HCT116 (cell line): ENCODE results near the gene GRM3. TPM values are rescaled to one million over a fixed set of nuclear protein-coding genes. Genes with fewer than 3 reads are reported as not detected.

Experiments used
- ATAC-seq: fragments of 200-7000 bp; cut with Tn5 transposase; 2 replicates; pipeline ENCODE4 v1.9.1; 2020; ENCODE audit warnings: mild to moderate bottlenecking, moderate library complexity
- BruUV-seq: library from RNA; stranded (reverse); fragments of 400-500 nt; replicated peaks from 2 replicates; lab custom pipeline; 2021; lab: Mats Ljungman, UMichigan
- CTCF ChIA-PET: fragments of 300-600 bp; sonication (Branson Sonifier 250); formaldehyde crosslinking; loops from one replicate; lab custom pipeline; 2021; ENCODE audit warnings: antibody characterized with exemption; lab: Charles Lee
- POLR2A ChIA-PET: fragments of 300-600, 350-600 bp; sonication (Branson Sonifier 250); formaldehyde crosslinking; loops from one replicate; lab custom pipeline; 2021; ENCODE audit warnings: antibody characterized with exemption; lab: Charles Lee
- RAD21 ChIA-PET, 2 experiments: fragments of 300-600 bp; sonication (Branson Sonifier 250); formaldehyde crosslinking; loops; one replicate each; lab custom pipeline; 2023; ENCODE audit warnings: low total read pairs in 2 of 2; ENCODE audit not compliant: uncharacterized antibody in 2 of 2, unreplicated experiment in 2 of 2, low non-redundant PET in 1 of 2; lab: Charles Lee
- DNase-seq: peaks from one replicate; pipeline ENCODE4 v3.0.0-alpha.2; 2010; ENCODE audit warnings: low read depth, low spot score
- H2AFZ ChIP-seq: fragments of 200-600 bp; shearing (Covaris generic), sonication (generic); 2 replicates; pipeline ENCODE4 v1.6.1; 2017; ENCODE audit warnings: low read depth, mixed run types, mixed read lengths, antibody characterized with exemption, low read length; ENCODE audit not compliant: poor library complexity, severe bottlenecking
- H3K27ac ChIP-seq: 2 replicates; pipeline ENCODE4 v1.5.1; 2012; ENCODE audit warnings: low read depth, low read length
- H3K27me3 ChIP-seq: fragments of 200-600 bp; sonication (generic); 2 replicates; pipeline ENCODE4 v1.6.1; 2016; ENCODE audit warnings: mixed run types, low read length, mixed read lengths; ENCODE audit not compliant: insufficient read depth
- H3K36me3 ChIP-seq, 2 experiments: fragments of 200-500 bp in 1 of 2; fragments of 200-600 bp in 1 of 2; sonication (Bioruptor generic) in 1 of 2; sonication (generic) in 1 of 2; 2 replicates each; pipeline versions ENCODE4 v1.5.1 to v1.6.1; 2014 to 2016; ENCODE audit warnings: low read length in 2 of 2, inconsistent platforms in 1 of 2, mixed read lengths in 1 of 2, mixed run types in 1 of 2; ENCODE audit not compliant: insufficient read depth in 2 of 2, control insufficient read depth in 1 of 2
- H3K4me1 ChIP-seq, 2 experiments: fragments of 200-600 bp in 1 of 2; sonication (generic) in 1 of 2; 2 replicates each; pipeline versions ENCODE4 v1.5.1 to v1.6.1; 2012 to 2017; ENCODE audit warnings: low read length in 2 of 2, inconsistent platforms in 1 of 2, mild to moderate bottlenecking in 1 of 2, mixed read lengths in 1 of 2, mixed run types in 1 of 2, moderate library complexity in 1 of 2; ENCODE audit not compliant: insufficient read depth in 2 of 2, control insufficient read depth in 1 of 2
- H3K4me2 ChIP-seq: fragments of 200-600 bp; sonication (generic); 2 replicates; pipeline ENCODE4 v1.6.1; 2017; ENCODE audit warnings: mixed run types, low read length, mixed read lengths
- H3K4me3 ChIP-seq, 2 experiments: fragments of 200-600 bp in 1 of 2; sonication (generic) in 1 of 2; replicated peaks in 1 of 2; 2 replicates each; pipeline ENCODE4 v1.5.1; 2011 to 2016; ENCODE audit warnings: low read length in 2 of 2, control low read depth in 1 of 2, low read depth in 1 of 2, mild to moderate bottlenecking in 1 of 2, mixed read lengths in 1 of 2, mixed run types in 1 of 2
- H3K79me2 ChIP-seq: fragments of 200-600 bp; sonication (generic); 2 replicates; pipeline ENCODE4 v1.6.1; 2017; ENCODE audit warnings: mild to moderate bottlenecking, mixed run types, low read length, moderate library complexity, mixed read lengths; ENCODE audit not compliant: insufficient read depth
- H3K9ac ChIP-seq: fragments of 200-600 bp; sonication (generic); 2 replicates; pipeline ENCODE4 v1.6.1; 2016; ENCODE audit warnings: low read length, mixed read lengths
- H3K9me2 ChIP-seq: fragments of 200-600 bp; sonication (generic), shearing (Covaris generic); 2 replicates; pipeline ENCODE4 v1.6.1; 2017; ENCODE audit warnings: mixed run types, mild to moderate bottlenecking, moderate library complexity; ENCODE audit not compliant: insufficient read depth
- H3K9me3 ChIP-seq, 2 experiments: fragments of 200-500 bp in 1 of 2; fragments of 200-600 bp in 1 of 2; sonication (Bioruptor generic) in 1 of 2; sonication (generic) in 1 of 2; 2 replicates each; pipeline ENCODE4 v1.6.1; 2014 to 2017; ENCODE audit warnings: low read length in 2 of 2, mixed read lengths in 2 of 2, inconsistent platforms in 1 of 2, low read depth in 1 of 2, mild to moderate bottlenecking in 1 of 2, mixed run types in 1 of 2, moderate library complexity in 1 of 2; ENCODE audit not compliant: control insufficient read depth in 1 of 2, insufficient read depth in 1 of 2
- H4K20me1 ChIP-seq: fragments of 200-600 bp; sonication (generic), shearing (Covaris generic); 2 replicates; pipeline ENCODE4 v1.6.1; 2017; ENCODE audit warnings: mixed run types, mild to moderate bottlenecking, moderate library complexity; ENCODE audit not compliant: insufficient read depth
- ATF3 ChIP-seq: IDR thresholded peaks from 2 replicates; pipeline ENCODE4 v1.6.1; 2012
- CTCF ChIP-seq, 3 experiments: fragments of 200-600 bp in 1 of 3; sonication (generic) in 1 of 3; IDR thresholded peaks in 2 of 3; conservative IDR thresholded peaks in 1 of 3; 2 replicates each; pipeline ENCODE4 v1.5.1; 2012 to 2017; ENCODE audit warnings: low read depth in 2 of 3, low read length in 2 of 3, antibody characterized with exemption in 1 of 3, borderline replicate concordance in 1 of 3, control low read depth in 1 of 3, mild to moderate bottlenecking in 1 of 3, mixed read lengths in 1 of 3, mixed run types in 1 of 3, moderate library complexity in 1 of 3; ENCODE audit not compliant: insufficient read depth in 1 of 3
- ELF1 ChIP-seq: IDR thresholded peaks from 2 replicates; pipeline ENCODE4 v1.6.1; 2012; ENCODE audit warnings: low read depth, borderline replicate concordance
- POLR2A ChIP-seq: IDR thresholded peaks from 2 replicates; pipeline ENCODE4 v1.7.0; 2011; ENCODE audit warnings: borderline replicate concordance; ENCODE audit not compliant: insufficient read depth, insufficient read length; ENCODE audit errors: extremely low read depth
- POLR2AphosphoS5 ChIP-seq: IDR thresholded peaks from 2 replicates; pipeline ENCODE4 v1.6.1; 2011; ENCODE audit warnings: mild to moderate bottlenecking, low read depth, low read length, moderate library complexity
- SIN3A ChIP-seq: IDR thresholded peaks from 2 replicates; pipeline ENCODE4 v1.6.1; 2012; ENCODE audit warnings: low read depth
- SP1 ChIP-seq: IDR thresholded peaks from 2 replicates; pipeline ENCODE4 v1.6.1; 2012; ENCODE audit warnings: low read depth
- SRF ChIP-seq: IDR thresholded peaks from 2 replicates; pipeline ENCODE4 v1.6.1; 2012; ENCODE audit warnings: low read depth
- YY1 ChIP-seq: IDR thresholded peaks from 2 replicates; pipeline ENCODE4 v1.6.1; 2011; ENCODE audit warnings: low read length, low read depth, moderate library complexity, mild to moderate bottlenecking; ENCODE audit not compliant: insufficient replicate concordance; ENCODE audit errors: extremely low read depth
- ZFX ChIP-seq: fragments of 450-650 bp; IDR thresholded peaks from 2 replicates; pipeline ENCODE4 v1.6.1; 2017
- ZNF274 ChIP-seq: fragments of 200-500 bp; sonication (Bioruptor generic); IDR thresholded peaks from 2 replicates; pipeline ENCODE4 v1.6.1; 2014; ENCODE audit warnings: mild to moderate bottlenecking, low read depth, low read length, inconsistent platforms
- intact Hi-C: fragments of 100-400 bp; cut with micrococcal nuclease; formaldehyde crosslinking; loops from 2 replicates; pipeline ENCODE4 v1.10.0; 2022
- total RNA-seq: library from RNA; stranded (reverse); gene quantifications from one replicate; pipeline ENCODE4 v1.2.1, GENCODE V29; 2021; ENCODE audit not compliant: unreplicated experiment

The GRM3 gene
- total RNA-seq, 1 experiment from 2014 or later, result not detected

- no peaks in the 10 kb centered on the region for H3K9me2 ChIP-seq
- H3K27me3 ChIP-seq, result no peaks in the 10 kb centered on the region; the same call in 1 of the 2 replicates
- no peak overlapping the region for H3K9ac ChIP-seq
- no peaks in the 10 kb centered on the region for H4K20me1 ChIP-seq
- ChIA-PET CTCF (no interaction called here), RAD21 (no interaction called here), POLR2A (no interaction called here)
- no TSS peak for BruUV-seq
- no peak overlapping the region for H2AFZ ChIP-seq
- no peak overlapping the region for H3K4me3 ChIP-seq
- H3K36me3 ChIP-seq, result no peaks in the 10 kb centered on the region
- ATAC-seq (no peak), DNase-seq (no peak)
- H3K9me3 ChIP-seq, result no peaks in the 10 kb centered on the region
- H3K4me2 ChIP-seq, result no peak overlapping the region
- intact Hi-C loops, result loop anchor here (5.0 kb wide), 1 partner anchor 152 kb away; no protein-coding TSS in a partner anchor
- no peak for TF ChIP-seq ZFX
- TF ChIP-seq SP1, result no peak
- TF ChIP-seq YY1, result no peak
- no peak for TF ChIP-seq POLR2A
- no peak for TF ChIP-seq SIN3A
- TF ChIP-seq ELF1, result no peak
- TF ChIP-seq ZNF274, result no peak
- no peak for TF ChIP-seq CTCF (IDR thresholded peaks at IDR 0.05 in 2 of 3, conservative IDR thresholded peaks at IDR 0.05 in 1 of 3; ENCODE audit: borderline replicate concordance in 1 of 3, insufficient read depth in 1 of 3, low read depth in 2 of 3, low read length in 2 of 3)
- no peak for TF ChIP-seq SRF
- TF ChIP-seq ATF3, result no peak
- TF ChIP-seq POLR2AphosphoS5, result no peak
- no peak overlapping the region for H3K27ac ChIP-seq
- H3K4me1 ChIP-seq, result no peaks in the 10 kb centered on the region
- H3K79me2 ChIP-seq, result no peaks in the 10 kb centered on the region
These were observed 175.2 kb downstream of the GRM3 start for GRCh38 chr7:86818903-86819302.
